Heart left ventricle (tissue), 16 donors: Measurements from ENCODE around the gene PLEKHD1. TPM values are rescaled to one million over a fixed set of nuclear protein-coding genes. Genes with fewer than 3 reads are reported as not detected.

Experiments used
- ATAC-seq, 4 donors: fragments of 200-7000 bp; cut with Tn5 transposase; one replicate each; pipeline ENCODE4 v1.9.1; 2020 to 2022; ENCODE audit warnings: moderate library complexity in 4 of 4, mild to moderate bottlenecking in 3 of 4, moderate number of reproducible peaks in 1 of 4
- DNase-seq, 5 donors: peaks; one replicate each; pipeline ENCODE4 v3.0.0-alpha.2; 2020
- H3K27ac ChIP-seq, 12 donors: fragments of 200-600 bp; sonication (generic) in 4 of 12; one replicate each; pipeline versions ENCODE4 v1.5.0 to v1.8.0; 2016 to 2022; ENCODE audit warnings: mild to moderate bottlenecking in 2 of 12
- H3K27me3 ChIP-seq, 9 donors: fragments of 200-600 bp; sonication (generic) in 2 of 9; one replicate each; pipeline versions ENCODE4 v1.5.1 to v1.8.0; 2016 to 2022; ENCODE audit warnings: mild to moderate bottlenecking in 3 of 9
- H3K36me3 ChIP-seq, 9 donors: fragments of 200-600 bp; sonication (generic) in 2 of 9; one replicate each; pipeline versions ENCODE4 v1.5.0 to v1.8.0; 2018 to 2022; ENCODE audit warnings: mild to moderate bottlenecking in 2 of 9
- H3K4me1 ChIP-seq, 12 donors: fragments of 200-600 bp; sonication (generic) in 4 of 12; one replicate each; pipeline versions ENCODE4 v1.5.0 to v1.8.0; 2016 to 2022; ENCODE audit warnings: mild to moderate bottlenecking in 3 of 12
- H3K4me3 ChIP-seq, 12 donors: fragments of 200-600 bp; sonication (generic) in 4 of 12; one replicate each; pipeline versions ENCODE4 v1.5.0 to v1.8.0; 2017 to 2022; ENCODE audit warnings: mild to moderate bottlenecking in 9 of 12, moderate library complexity in 4 of 12
- H3K9me3 ChIP-seq, 12 donors: fragments of 200-600 bp; sonication (generic) in 4 of 12; one replicate each; pipeline versions ENCODE4 v1.5.0 to v1.8.0; 2016 to 2022; ENCODE audit warnings: mild to moderate bottlenecking in 1 of 12
- CTCF ChIP-seq, 12 donors: fragments of 200-600 bp; sonication (generic) in 4 of 12; IDR thresholded peaks; one replicate each; pipeline versions ENCODE4 v1.5.0 to v1.8.0; 2018 to 2022; ENCODE audit warnings: antibody characterized with exemption in 12 of 12, mild to moderate bottlenecking in 5 of 12
- POLR2A ChIP-seq, 2 donors: fragments of 450-650 bp; IDR thresholded peaks; one replicate each; pipeline ENCODE4 v1.6.1; 2017; ENCODE audit warnings: antibody characterized with exemption in 2 of 2, mild to moderate bottlenecking in 2 of 2, moderate library complexity in 2 of 2
- WGBS, 4 donors: extraction: QIAGEN DNeasy Blood & Tissue Kit in 2 of 4; methylation state at CpG; one replicate each; pipeline versions ENCODE4 v1.1.5 to v1.1.7; 2013 to 2018; 5-methylcytosine and 5-hydroxymethylcytosine counted together
- intact Hi-C, 10 donors: fragments of 100-400 bp; cut with DNase I; formaldehyde crosslinking; loops; one replicate each; pipeline versions ENCODE4 v1.11.1 to v1.14.2; 2022
- polyA plus RNA-seq, 2 donors: library from polyadenylated mRNA; stranded (reverse); fragments of 200-250 nt; gene quantifications; one replicate each; pipeline ENCODE4 v1.2.3, GENCODE V29; 2013
- total RNA-seq, 9 donors: library from RNA; depleted of rRNA in 2 of 9; stranded (reverse); fragments of >200 nt in 2 of 9; fragmentation: NEBNext Ultra II Directional in 3 of 9; extraction: Animal tissue kit (Norgen Biotek cat#: 25700) in 3 of 9; gene quantifications; one replicate each; pipeline versions ENCODE4 v1.1.0 to v1.2.4, GENCODE V29; 2016 to 2023
- donor health status: ischemic (EF 13 %, LVEDD 7.1; RV severe dilation, severe dysfunction).
- donor health status: healthy with polysubstance abuse.
- donor health status: DM: no; HTN: yes; CAD: no.
- donor health status: DM: no; HTN: no; CAD: no.
- donor health status: ischemic (EF 25% LVEDD 6.9; RV normal size, moderate dysfunction).
- donor health status: ischemic (EF 25% LVEDD 5.7; RV mildly dilated, moderate dysfunction).
- donor health status: healthy.
- donor health status: DM: yes; HTN: yes; CAD: no.
- donor health status: ischemic (EF 35%, LVEDD 5.7; RV mildly dilated, moderate dysfunction).
- donor health status: nonischemic (EF 11% LVEDD 7.7; RV severe dilation, severe dysfunction).
- donor health status: DM: yes; HTN: yes; CAD: no.
- donor health status: PGD.
- donor health status: ischemic (EF 29% LVEDD 5.4; RV normal size, mild dysfunction).
- donor health status: nonischemic (EF 23%, LVEDD 6.1; RV moderate dilation, normal function).

The PLEKHD1 gene
- total and polyA plus RNA-seq, 11 donors, result 0.04 to 0.45 (median 0.12) TPM; not detected in 4

GRCh38 chr14:69570836-69571330, 86.4 kb downstream of the PLEKHD1 start:
- WGBS, 4 donors, result 85 to 89% (median 86%) methylated on average over 7 of the region's 7 CpGs
- no peak overlapping the region for H3K27ac ChIP-seq
- TF ChIP-seq POLR2A (IDR thresholded peaks at IDR 0.05) (no peak), CTCF (IDR thresholded peaks at IDR 0.05) (no peak)
- ATAC-seq (no peak), DNase-seq (no peak)
- intact Hi-C loops, result loop anchor here in 4 of 10 donors (5.0 to 10.0 kb wide), 3 partner anchors 34 to 326 kb away; no protein-coding TSS in a partner anchor
- H3K9me3 ChIP-seq, result no peaks in the 10 kb centered on the region
- peaks cover 10 to 36% (median 28%) of the 10 kb centered on the region in 12 donors for H3K4me1 ChIP-seq
- H3K4me3 ChIP-seq, result no peak overlapping the region
- H3K27me3 ChIP-seq, result peaks cover 49 to 97% (median 83%) of the 10 kb centered on the region in 9 donors
- no peaks in the 10 kb centered on the region for H3K36me3 ChIP-seq

- Histone ChIP-seq H3K27me3 (peaks cover 49 to 98% (median 89%) of the 10 kb centered on the region in 9 donors), H3K9me3 (no peaks in the 10 kb centered on the region), H3K4me1 (peaks cover 10 to 36% (median 28%) of the 10 kb centered on the region in 12 donors), H3K4me3 (peak overlapping the region; percentile 7 to 54 (median 44)), H3K36me3 (no peaks in the 10 kb centered on the region), H3K27ac (no peak overlapping the region)
- WGBS, 4 donors, result 1 to 16% (median 11%) methylated on average over 28 to 62 of the region's 62 CpGs
- TF ChIP-seq CTCF (IDR thresholded peaks at IDR 0.05), result no peak
- intact Hi-C loops, result loop anchor here in 4 of 10 donors (5.0 to 10.0 kb wide), 3 partner anchors 34 to 327 kb away; no protein-coding TSS in a partner anchor
- peak in 2 of 4 donors; percentile 24 to 31 for ATAC-seq
- DNase-seq, result peak in 1 of 5 donors; percentile 58
These were observed 87.0 kb downstream of the PLEKHD1 start for GRCh38 chr14:69571449-69572029.

GRCh38 chr14:69572030-69572840, 87.7 kb downstream of the PLEKHD1 start:
- no peaks in the 10 kb centered on the region for H3K36me3 ChIP-seq
- H3K9me3 ChIP-seq, result no peaks in the 10 kb centered on the region
- intact Hi-C loops, result loop anchor here in 4 of 10 donors (5.0 to 10.0 kb wide), 3 partner anchors 35 to 327 kb away; no protein-coding TSS in a partner anchor
- no peak overlapping the region for H3K27ac ChIP-seq
- TF ChIP-seq POLR2A (IDR thresholded peaks at IDR 0.05) (no peak), CTCF (IDR thresholded peaks at IDR 0.05) (no peak)
- DNase-seq (peak in 2 of 5 donors; percentile 34 to 60), ATAC-seq (peak in 2 of 4 donors; percentile 31 to 36)
- peaks cover 10 to 36% (median 28%) of the 10 kb centered on the region in 12 donors for H3K4me1 ChIP-seq
- WGBS, 4 donors, result 4 to 12% (median 6%) methylated on average over 11 to 112 of the region's 112 CpGs
- peak overlapping the region; percentile 7 to 54 (median 44) for H3K4me3 ChIP-seq
- H3K27me3 ChIP-seq, result peaks cover 47 to 99% (median 86%) of the 10 kb centered on the region in 9 donors

- H3K4me1 ChIP-seq, result peaks cover 10 to 36% (median 28%) of the 10 kb centered on the region in 12 donors
- no peak for TF ChIP-seq CTCF (IDR thresholded peaks at IDR 0.05)
- TF ChIP-seq POLR2A (IDR thresholded peaks at IDR 0.05), result no peak
- ATAC-seq (no peak), DNase-seq (peak in 1 of 5 donors; percentile 59)
- peaks cover 44 to 97% (median 87%) of the 10 kb centered on the region in 9 donors for H3K27me3 ChIP-seq
- peak overlapping the region; percentile 7 to 54 (median 44) for H3K4me3 ChIP-seq
- 13 to 54% (median 19%) methylated on average over 28 to 40 of the region's 40 CpGs; no CpG with 5 or more reads in 1 of the 4 donors for WGBS, 4 donors
- H3K9me3 ChIP-seq, result no peaks in the 10 kb centered on the region
- no peak overlapping the region for H3K27ac ChIP-seq
- no peaks in the 10 kb centered on the region for H3K36me3 ChIP-seq
- intact Hi-C loops, result loop anchor here in 4 of 10 donors (5.0 to 10.0 kb wide), 3 partner anchors 35 to 328 kb away; no protein-coding TSS in a partner anchor
These were observed 88.3 kb downstream of the PLEKHD1 start for GRCh38 chr14:69572841-69573135.
